GM19351 (cell line): ENCODE data around the gene PHACTR3.

Experiments
- ATAC-seq: cut with Tn5 transposase; IDR thresholded peaks from one replicate; pipeline ENCODE4 v1.9.1; 2021; ENCODE audit warnings: mild to moderate bottlenecking, moderate library complexity; ENCODE audit not compliant: unreplicated experiment

The PHACTR3 gene

DNA sequence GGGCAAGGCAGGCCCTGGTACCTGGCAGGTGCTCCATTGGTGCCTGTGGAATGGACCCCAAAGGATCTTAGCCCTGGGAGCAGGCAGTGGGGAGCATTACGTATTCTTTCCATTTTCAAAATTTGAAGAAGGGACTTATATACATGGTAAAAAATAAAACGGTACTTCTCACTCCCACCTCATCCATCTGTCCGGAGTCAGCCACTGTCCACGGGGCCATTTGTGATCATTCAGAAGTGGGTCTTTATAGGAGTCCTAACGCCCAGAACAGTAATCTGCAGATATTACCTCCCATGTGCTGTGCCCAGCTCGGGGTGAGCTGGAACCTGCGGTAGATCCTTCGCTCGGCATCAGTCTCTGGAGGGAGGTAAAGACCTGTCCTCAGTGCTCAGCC lies 218.7 kb downstream of the PHACTR3 start:
- ATAC-seq, result no peak

DNA sequence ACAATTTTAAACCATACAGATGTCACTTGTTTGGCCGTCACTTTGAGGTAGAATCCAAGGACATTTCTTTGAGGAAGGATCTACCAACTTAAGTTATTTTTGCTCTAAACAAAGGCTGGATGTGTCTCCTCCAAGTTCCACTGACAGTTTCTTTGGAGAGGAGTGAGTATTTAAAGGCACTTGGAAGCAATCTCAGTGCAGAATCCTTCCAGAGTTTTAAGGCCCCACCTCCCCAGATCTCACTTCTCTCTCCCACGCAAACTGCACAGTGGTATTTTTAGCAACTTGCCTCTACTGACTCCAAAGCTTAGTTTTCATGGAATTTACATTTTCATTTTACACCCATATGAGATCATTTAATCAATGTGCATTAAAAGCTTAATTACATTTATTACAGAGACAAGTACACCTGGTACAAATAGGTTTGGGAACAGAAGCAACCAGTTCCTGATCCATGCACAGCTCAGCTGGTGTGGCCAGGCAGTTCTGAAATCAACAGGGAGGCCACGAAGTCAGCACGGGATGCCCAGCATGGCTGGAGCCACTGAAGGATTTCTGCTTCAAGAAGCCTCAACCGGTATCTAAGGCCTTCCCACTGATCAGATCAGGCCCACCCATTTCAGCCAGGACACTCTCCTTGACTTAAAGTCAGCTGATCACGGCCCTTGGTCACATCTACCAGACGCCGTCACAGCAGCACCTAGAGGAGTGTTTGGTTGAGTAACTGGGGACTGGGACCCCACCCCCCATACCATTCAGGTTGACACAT lies 219.3 kb downstream of the PHACTR3 start:
- no peak for ATAC-seq

DNA sequence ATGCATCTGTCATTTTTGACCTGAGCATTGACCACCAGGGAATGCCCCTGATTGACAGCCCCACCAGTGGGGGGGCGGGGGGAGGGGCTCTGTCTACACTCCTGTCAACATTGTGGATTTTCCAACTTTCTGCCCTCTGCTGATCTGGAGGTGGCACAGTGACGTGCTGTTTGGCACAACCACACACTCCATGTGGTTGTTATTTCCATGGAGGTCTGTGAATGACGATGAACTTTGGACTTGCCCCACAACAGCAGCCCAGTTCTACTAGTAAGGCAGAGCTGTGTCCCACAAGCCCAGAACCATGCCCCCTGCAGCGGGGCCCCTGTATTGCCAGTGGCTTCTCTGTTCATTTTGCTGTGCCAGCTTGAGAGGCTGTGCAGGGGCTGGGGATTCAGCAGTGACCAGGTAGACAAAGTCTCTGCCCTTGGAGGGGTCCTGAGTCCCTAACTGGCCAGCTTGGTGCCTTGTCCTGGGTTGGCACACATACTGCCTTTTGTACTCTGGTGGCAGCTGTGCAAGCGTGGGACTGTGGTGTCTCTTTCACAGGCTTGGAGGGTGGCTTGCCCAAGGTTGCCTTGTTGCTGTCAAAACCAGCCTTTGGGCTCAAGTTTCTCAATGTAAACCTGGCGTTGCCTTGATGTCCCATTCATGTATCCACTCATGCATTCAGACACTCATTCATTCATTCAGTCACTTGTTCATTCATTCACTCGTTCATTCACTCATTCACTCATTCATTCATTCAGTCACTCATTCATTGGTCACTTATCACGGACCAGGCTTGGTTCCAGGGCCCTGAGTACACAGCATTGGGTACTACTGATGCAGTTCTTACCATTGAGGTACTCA lies 220.6 kb downstream of the PHACTR3 start:
- ATAC-seq, result no peak

DNA sequence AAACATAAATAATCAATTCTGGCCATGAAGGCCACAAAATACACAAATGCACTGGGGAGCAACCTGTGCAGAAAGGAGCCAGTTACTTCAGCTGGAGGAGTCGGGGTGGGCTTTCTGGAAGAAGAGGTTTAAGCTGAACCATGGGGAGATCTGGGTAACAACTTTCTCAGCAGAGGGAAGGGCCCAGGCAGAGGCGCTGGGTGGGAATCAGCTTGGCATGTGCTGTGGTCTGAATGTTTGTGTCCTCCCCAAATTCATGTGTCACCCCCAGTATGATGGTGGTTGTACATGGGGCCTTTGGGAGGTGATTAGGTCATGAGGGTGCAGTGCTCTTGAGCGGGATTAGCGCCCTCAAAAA lies 221.2 kb downstream of the PHACTR3 start:
- ATAC-seq, result no peak

DNA sequence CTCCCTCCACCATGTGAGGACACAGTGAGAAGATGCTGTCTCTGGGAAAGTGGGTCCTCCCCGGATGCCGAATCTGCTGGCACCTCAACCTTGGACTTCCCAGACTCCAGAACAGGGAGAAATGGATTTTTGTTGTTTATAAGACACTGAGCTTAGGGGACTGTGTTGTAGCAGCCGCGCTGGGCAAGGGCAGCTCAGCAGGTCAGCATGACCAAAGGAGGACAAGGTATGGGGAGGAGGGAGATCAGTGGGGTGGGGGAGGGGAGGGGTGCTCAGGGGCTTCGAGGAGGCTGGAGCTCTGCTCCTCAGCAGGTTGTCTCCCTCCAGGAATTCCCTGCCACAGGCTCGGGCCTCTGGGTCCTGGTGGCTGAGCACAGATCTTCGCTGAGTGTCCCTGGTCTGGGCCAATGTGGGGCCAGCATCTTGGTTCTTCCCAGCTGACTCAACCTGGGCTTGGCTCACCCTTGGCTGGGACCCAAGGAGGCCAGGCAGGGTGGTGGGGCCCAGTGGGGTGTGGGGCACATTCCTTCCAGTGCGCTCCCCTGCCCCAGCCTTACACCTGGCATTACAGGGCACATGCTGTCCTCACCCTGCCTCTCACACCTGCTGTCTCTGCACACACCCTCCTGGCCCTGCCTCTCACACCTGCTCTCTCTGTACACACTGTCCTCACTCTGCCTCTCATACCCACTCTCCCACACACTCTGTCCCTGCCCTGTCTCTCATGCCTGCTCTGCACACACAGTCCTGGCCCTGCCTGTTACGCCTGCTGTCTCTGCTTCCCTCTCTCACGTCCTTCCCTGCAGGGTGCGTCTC lies 221.8 kb downstream of the PHACTR3 start:
- no peak for ATAC-seq

DNA sequence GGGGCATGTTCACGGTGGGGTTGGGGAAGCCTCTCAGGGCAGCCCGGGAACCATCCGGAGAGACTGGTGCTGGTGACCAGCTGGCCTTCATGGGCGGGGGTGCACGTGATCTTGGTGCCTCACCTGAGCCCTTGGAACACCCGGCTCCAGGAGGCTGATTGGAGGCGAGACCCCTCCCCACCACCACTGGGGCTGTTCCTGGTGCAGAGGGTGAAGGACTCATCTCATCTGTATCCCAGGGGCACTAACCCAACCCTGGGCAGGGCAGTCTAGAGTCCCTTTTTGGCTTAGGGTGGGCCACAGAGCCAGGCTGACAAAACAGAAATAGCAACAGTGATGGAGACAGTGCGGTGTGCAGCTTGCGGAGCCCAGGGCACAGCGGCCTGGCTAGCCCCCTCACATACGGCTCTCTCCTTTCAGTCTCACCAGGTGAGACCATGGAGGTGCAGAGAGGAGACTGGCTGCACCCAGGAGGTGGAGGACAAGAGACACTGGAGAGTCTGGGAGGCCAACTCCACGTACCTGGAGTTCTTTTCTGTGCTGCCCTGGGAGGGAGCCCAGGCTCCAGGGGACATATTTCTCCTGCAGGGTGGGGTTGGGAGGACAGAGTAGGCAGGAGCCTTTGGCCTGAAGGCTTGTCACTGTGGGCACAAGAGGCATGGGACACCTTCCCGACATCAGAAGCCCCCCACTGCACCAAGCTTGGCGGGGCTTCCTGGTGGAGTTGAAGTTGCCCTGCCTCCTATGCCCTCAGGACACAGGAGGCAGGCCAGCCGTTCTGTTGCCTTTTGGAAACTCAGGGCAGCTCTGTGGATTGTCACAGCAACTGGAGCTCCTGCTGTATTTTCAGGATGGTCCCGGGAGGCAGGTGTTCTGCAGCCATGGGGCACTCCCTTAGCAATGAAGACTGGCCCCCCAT lies 223.1 kb downstream of the PHACTR3 start:
- ATAC-seq, result no peak

DNA sequence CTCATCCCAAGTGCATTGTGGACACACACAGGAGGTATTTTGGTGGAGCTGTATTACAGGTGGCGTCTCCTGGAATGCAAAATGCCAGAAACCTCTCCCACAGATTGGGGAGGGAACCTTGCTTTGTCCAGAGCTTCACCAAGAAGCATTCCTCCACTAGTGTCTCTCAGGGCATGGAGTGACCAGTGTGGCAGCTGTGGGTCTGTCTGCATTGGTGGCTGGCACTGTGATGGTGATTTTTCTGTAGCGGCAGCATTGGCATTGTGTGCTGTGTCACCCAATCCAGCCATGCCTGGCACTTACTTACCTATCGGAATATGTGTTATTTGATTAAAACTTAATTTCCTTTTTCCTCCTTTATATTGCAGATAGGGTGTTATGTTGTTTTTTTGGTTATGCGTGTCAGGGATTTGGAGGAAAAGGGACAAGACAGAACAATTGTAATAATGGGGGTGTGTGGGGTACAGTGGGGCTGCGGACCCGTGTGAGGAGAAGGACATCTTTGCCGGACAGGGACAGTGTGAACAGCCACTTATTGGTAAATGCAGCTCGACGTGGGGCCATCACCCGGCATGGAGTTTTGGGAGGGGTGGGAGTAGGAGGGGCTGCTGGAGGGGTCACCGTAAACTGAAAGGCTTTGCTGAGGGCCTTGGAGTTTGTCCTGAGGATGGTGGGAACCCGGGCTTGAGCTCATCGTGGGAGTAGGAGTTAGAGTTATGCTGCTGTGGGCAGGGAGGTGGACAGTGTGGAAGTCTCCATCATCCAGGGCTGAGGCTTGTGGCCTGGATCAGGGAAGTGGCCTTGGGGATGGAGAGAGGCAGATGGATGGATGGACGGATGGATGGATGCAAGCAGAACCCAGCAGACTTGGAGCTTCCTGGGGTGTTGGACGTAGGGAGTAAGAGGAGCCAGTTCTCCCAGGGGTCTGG lies 224.0 kb downstream of the PHACTR3 start:
- ATAC-seq, result no peak

DNA sequence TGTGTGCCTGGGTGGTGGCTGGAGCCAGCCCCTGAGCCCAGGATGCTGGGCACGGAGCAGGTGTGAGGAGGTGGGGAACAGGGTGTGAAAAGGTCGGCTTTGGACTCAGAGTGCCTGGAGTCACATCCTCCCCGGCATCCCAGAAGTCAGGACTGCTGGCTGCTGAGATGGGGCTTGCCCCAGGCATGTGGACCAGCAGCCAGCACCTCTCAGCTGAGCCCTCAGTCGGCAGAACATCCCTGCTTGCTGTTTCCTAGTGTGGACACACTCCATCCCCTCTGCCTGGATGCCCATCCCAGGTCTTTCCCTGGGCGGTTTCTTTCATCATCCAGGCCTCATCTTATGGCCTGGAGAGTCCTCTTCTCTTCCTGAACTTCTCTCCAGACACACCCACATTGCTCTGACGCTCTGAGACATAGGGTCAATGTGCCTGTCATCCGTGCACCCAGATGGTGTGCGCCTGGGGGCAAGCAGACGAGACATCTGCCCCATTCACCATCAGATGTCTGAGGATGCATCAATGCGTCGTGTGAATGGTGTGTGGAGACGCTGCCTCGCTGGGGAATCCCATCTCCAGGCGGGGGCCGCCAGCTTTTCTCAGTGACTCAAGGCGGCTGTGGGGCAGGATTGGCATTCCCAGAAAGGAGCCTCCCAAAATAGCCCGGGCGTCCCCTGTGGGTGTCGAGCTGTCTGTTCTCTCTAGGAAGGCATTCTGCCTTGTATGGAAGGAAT lies 224.9 kb downstream of the PHACTR3 start:
- ATAC-seq, result no peak

DNA sequence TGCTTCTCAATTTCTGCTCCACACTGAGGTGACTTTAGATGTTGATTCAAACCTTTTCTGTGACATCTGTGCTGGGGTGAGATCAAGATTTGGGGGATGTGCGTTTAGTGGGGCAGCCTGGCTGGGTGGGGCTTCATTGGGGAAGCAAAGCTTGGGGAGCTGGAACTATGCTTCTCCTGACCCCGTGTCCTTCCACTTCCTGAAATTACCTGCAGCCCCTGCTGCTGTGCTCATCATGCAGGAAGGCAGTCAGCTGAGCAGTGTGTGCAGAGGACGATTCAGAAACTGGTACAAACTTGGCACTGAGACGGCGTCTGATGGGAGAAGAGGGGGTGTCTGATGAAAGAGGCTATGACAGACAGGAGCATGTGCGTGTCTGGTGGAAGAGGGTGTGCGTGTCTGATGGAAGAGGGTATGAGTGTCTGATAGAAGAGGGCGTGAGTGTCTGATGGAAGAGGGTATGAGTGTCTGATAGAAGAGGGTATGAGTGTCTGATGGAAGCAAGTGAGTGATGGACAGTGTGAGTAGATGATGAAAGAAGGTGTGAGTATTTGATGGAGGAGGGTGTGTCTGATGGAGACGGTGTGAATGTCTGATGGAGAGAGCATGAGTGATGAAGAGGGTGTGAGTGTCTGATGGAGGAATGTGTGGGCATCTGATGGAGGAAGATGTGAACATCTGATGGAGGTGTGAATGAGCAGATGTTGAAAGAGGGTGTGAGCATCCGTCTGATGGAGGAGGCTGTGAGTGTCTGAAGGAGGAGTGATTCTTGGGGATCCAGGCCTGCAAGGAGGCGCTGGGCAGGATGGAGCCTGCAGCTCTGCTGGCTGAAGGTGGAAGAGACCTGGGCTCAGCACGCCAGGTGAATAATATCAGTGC lies 225.7 kb downstream of the PHACTR3 start:
- no peak for ATAC-seq

DNA sequence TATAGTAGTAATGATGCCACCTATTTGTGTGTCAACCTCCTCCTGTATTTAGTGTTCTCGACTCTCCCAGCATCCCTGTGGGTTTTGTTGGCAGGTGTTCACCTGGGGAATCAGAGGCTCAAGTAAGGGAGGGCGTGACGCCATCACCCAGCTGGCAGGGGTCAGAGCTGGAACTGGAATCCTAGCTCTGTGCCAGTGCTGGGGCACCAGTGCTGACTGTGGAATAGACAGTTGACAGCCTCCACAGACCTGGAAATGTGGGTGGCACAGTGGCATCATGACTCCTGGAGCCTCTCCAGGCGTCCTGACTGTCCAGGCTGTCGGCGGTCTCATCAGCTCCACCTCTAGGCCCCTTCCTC lies 226.3 kb downstream of the PHACTR3 start:
- ATAC-seq, result no peak

DNA sequence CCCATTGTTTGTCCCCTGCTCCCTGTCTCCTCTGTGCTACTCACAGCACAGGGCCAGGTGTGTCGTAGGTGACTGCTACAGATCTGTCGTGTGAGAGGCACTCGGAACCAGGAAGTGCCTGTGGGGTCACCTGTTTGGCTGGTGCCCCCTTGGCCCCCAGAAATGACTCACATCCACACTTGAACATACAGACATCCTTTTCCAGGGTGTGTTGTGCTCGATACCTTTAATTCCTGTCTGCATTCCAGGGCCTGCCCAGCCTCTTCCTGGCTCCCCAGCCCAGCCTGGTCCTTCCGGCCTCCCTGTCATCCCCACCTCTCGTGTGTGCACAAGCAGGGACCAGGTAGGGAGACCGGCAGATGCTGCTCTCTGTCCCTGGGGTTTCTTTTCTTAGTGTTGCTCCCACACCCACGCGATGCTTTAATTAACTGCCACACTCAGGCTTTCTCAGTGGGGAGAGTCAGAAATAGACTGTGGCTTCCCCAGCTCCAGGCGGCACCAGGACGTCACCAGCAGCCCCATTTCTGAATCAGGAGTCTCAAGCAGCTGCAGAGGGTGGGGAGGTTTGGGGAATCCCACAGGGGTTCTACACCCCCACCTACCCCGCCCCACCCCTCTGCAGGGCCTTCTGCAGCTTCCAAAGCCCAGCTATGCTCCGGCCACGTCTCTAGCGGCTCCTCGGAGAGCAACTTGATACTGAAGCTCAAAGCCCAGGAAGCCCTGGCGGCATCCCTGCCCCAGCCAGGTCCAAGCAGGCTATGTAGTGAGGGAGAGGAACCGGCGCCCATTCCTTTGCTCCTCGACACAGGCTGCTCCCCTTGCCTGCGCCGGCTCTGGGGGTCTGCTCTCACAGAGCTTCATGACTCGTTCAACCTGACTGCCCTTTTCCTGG lies 226.9 kb downstream of the PHACTR3 start:
- ATAC-seq, result peak; percentile 61

DNA sequence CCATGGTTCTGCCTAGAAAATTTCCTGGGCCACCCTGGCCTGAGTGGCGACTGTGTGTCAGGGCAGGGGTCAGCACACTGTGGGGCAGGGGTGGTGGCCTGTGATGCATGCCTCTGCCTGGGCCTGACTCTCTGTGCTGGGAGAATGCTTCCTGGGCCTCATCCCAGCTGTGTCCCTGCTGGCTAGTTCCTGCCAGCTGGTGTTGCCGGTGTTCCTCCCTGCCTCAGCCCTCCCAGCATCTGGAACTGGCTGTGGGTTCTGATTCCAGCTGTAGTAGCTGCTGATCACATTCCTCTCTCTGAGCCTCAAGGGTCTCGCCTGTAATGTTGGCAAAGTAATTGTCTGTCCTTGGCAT lies 227.6 kb downstream of the PHACTR3 start:
- ATAC-seq, result no peak

DNA sequence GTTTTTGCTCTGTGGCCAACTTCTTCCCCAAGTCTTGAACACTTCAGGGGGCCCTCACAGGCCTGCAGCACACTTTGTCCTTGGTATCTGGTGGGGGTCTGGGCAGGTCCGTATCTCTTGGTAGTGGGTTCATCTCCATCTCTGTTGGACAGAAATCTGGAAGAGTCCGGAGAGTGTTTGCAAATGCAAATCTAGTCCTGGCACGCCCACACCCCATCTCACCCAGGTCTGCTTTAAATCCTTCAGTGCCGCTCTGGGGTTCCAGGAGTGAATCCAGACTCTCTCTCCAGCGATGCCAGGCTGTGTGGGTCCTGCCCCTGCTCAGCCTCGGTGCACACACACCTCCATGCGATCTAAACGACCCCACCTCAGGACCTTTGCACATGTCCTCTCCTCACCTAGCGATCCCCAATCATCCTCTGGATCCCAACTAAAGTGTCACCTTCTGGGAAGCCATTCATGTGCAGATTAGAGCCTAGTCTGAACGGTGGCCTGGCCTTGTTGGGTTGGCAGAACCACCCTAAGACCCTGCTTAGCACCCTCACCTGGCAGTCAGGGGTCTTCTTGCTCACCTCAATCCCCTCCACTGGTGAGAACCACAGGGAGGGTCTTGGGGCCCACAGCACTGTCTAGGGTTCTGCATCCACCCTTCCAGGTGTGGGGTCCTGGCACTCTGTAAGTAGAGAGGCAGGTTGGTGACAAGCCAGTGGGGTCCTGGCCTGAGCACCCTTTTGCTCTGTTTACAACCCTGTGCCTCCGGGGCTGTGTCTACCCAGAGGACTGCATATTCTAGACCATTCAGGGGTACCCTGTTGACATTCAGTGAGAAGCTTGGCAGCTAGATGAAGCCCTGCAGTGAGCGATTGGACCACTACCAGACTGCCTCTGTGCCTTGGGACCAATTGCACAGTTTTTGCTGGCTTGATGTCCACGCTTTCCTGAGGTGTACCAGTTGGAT lies 228.3 kb downstream of the PHACTR3 start:
- ATAC-seq, result no peak

DNA sequence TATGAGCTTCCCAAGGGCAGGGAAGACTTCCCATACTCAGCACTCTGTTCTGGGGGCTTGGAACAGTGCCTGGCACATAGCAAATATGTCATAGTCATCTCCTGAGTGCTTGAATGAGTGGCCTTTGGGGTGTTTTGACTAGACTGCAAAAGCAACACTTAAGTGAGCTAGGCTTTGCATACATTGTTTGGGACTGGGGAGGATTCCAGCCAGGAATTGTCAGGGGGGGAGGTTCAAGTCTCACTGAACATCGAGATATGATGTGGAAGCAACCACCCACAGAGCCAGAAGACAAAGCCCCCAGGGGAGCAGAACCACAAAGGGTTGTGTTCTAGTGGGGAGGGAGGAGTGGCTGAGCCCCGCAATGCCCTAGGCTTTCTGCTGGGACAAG lies 230.7 kb downstream of the PHACTR3 start:
- no peak for ATAC-seq

DNA sequence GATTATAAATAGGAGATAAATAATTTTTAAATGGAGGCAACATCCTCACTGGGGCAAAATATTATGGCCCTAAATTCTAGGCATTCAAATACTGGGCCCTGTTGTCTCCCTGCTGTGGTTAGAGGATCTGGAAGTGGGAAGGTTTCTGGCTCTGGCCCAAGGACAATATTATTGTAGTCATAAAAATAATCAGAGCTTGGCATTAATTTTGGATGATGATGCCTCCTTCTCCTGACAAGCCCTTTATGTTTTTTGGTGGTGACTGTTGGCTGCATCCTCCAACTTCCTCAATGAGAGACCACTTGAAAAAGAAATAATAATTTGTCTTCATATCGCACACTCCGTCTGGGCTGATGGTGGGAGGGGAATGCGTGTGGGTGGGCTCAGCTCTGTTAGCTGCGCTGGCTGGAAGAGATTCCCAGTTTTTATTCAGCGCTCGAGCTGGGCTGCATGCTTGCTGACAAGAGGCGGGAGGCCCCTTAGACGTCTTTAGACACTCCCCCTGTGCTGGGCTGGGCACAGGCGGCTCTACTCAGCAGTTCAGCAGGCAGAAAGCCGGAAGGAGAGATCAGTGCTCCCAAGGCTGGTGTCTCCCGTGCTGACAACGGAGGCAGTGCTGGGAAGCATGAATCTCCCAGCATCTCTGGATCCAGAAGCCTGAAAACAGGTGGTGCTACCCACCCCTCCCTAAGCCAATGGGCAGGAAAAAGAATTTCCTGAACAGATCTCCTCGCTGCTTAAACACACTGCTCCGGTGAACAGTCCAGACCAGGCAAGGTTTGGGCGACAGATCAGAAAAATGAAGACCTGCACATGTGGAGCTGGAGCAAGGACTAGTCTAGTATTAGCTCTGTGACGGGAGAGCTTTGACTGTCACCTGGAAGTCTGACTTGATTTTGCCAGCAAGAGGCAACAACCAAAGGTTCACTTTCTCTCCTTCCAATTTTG lies 231.4 kb downstream of the PHACTR3 start:
- no peak for ATAC-seq
